Measurements from ENCODE around the gene SESN2. TPM values are rescaled to one million over a fixed set of nuclear protein-coding genes. Genes with fewer than 3 reads are reported as not detected.
A peak's percentile ranks its signal among the peaks of the same experiment; 100 is the strongest.
"Not testable (repeated sequence)": the region's sequence is repeated elsewhere in the genome, so short reads cannot be mapped to it uniquely, and the experiment has no call there.

Gene SESN2
- total RNA-seq, 1 donor from 2014 or later = 13.1 TPM

DNA sequence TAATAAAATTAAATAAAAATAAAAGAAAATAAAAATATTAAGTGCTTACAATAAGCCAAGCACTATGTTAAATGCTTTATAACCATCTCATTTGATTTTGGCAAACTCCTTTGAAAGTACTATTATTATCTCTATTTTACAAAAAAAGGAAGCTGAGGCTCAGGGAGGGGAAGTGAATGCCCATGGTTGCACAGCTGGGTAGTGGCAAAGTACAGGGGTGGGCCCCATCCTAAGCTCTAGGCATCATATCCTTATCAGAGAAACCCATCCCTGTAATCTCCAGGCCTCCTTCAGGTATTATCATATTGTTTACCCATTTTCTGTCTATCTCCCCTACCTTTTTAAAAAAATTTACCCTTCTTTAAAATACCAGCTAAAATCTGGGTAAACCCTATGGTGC lies 67.2 kb downstream of the SESN2 start:
- no peak overlapping the region for H3K27ac ChIP-seq
- H3K9me3 ChIP-seq = no peaks in the 10 kb centered on the region
- no peak for DNase-seq
- H3K4me3 ChIP-seq = no peak overlapping the region
- intact Hi-C loops (cut with DNase I) = no loop called here
- TF ChIP-seq, protein P1, sequence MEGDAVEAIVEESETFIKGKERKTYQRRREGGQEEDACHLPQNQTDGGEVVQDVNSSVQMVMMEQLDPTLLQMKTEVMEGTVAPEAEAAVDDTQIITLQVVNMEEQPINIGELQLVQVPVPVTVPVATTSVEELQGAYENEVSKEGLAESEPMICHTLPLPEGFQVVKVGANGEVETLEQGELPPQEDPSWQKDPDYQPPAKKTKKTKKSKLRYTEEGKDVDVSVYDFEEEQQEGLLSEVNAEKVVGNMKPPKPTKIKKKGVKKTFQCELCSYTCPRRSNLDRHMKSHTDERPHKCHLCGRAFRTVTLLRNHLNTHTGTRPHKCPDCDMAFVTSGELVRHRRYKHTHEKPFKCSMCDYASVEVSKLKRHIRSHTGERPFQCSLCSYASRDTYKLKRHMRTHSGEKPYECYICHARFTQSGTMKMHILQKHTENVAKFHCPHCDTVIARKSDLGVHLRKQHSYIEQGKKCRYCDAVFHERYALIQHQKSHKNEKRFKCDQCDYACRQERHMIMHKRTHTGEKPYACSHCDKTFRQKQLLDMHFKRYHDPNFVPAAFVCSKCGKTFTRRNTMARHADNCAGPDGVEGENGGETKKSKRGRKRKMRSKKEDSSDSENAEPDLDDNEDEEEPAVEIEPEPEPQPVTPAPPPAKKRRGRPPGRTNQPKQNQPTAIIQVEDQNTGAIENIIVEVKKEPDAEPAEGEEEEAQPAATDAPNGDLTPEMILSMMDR (IDR thresholded peaks at IDR 0.05) = no peak
- H3K4me1 ChIP-seq = peaks cover 15% of the 10 kb centered on the region
- H3K36me3 ChIP-seq = peaks cover 12% of the 10 kb centered on the region
- H3K27me3 ChIP-seq (ENCODE audit: low read depth) = no peaks in the 10 kb centered on the region
- no peak for ATAC-seq

DNA sequence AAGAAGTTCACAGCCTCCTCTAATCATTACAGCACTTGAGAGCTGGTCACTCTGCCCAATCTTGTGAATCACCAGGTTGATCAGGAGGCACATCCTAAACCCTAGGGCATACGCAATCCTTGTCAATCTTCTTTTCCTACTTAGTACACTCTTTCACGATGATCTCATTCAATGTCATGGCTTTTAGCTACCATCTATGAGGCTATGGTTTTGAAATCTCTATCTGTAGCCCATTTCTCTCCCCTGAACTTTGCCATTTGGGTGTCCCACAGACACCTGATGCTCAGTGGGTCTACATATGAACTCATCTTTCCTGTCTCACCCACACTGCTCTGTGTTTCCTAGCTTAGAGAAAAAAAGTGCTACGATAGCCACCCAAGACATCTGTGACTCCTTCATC lies 67.7 kb downstream of the SESN2 start:
- ATAC-seq = no peak
- no peak overlapping the region for H3K4me3 ChIP-seq
- peaks cover 15% of the 10 kb centered on the region for H3K4me1 ChIP-seq
- H3K36me3 ChIP-seq = peaks cover 17% of the 10 kb centered on the region
- TF ChIP-seq, protein P1 (IDR thresholded peaks at IDR 0.05) = no peak
- intact Hi-C loops (cut with DNase I) = no loop called here
- no peaks in the 10 kb centered on the region for H3K27me3 ChIP-seq (ENCODE audit: low read depth)
- no peaks in the 10 kb centered on the region for H3K9me3 ChIP-seq
- no peak for DNase-seq
- H3K27ac ChIP-seq = no peak overlapping the region

DNA sequence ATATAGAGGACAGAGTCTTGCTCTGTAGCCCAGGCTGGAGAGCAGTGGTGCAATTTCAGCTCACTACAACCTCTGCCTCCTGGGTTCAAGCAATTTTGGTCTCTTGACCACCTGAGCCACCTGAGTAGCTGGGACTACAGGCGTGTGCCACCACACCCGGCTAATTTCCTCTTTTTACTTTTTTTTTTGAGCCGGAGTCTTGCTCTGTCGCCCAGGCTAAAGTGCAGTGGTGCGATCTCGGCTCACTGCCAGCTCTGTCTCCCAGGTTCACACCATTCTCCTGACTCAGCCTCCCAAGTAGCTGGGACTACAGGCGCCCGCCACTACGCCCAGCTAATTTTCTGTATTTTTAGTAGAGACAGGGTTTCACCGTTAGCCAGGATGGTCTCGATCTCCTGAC lies 68.1 kb downstream of the SESN2 start:
- H3K9me3 ChIP-seq; DNase-seq; ATAC-seq; H3K27me3 ChIP-seq (ENCODE audit: low read depth); H3K27ac ChIP-seq; intact Hi-C loops (cut with DNase I); H3K4me3 ChIP-seq: not testable (repeated sequence)
- Histone ChIP-seq H3K4me1 (peaks cover 15% of the 10 kb centered on the region), H3K36me3 (peaks cover 21% of the 10 kb centered on the region)

DNA sequence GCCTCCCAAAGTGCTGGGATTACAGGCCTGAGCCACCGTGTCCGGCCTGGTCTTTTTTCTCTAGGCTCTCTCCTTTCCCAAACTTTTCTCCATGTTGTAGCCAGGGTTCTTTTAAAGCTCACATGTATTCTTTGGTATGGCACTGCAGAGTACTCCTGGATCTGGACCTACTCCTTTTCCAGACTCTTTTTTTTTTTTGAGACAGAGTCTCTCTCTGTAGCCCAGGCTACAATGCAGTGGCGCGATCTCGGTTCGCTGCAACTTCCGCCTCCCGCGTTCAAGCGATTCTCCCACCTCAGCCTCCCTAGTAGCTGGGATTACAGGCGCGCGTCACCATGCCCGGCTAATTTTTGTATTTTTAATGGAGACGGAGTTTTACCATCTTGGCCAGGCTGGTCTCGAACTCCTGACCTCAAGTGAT lies 68.9 kb downstream of the SESN2 start:
- intact Hi-C loops (cut with DNase I) = no loop called here

DNA sequence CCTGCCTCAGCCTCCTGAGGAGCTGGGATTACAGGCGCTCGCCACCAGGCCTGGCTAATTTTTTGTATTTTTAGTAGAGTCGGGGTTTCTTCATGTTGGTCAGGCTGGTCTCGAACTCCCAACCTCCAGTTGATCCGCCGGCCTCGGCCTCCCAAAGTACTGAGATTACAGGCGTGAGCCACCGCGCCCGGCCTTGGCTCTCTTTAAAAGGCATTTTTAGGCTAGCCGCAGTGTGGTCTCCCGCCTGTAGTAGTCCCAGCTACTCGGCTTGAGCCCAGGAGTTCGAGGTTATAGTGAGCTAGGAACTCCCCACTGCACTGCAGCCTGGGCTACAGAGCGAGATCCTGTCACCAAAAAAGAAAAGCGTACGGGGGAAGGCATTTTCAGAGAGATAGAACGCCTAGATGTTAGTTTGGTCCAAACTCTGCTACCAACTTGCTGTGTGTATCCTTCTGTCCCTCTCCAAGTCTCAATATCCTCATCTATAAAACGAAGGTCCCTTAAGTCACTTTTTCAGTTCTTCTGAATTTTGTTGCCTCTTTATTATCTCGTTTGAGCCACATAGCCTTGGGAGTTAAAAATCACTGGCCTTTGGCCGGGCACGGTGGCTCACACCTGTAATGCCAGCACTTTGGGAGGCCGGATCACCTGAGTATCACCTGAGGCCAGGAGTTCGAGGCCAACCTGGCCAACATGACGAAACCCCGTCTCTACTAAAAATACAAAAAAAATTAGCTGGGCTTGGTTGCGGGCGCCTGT lies 70.3 kb downstream of the SESN2 start:
- no peaks in the 10 kb centered on the region for H3K9me3 ChIP-seq
- H3K36me3 ChIP-seq = peaks cover 43% of the 10 kb centered on the region
- peaks cover 15% of the 10 kb centered on the region for H3K4me1 ChIP-seq
- peak overlapping the region; percentile 88 for H3K27ac ChIP-seq
- H3K4me3 ChIP-seq = peak overlapping the region; percentile 72
- TF ChIP-seq, protein P1 (IDR thresholded peaks at IDR 0.05) = no peak
- H3K27me3 ChIP-seq (ENCODE audit: low read depth) = no peaks in the 10 kb centered on the region
- intact Hi-C loops (cut with DNase I) = no loop called here
- DNase-seq = peak; percentile 60
- peak; percentile 51 to 56 for ATAC-seq

More for the DNA sequence above, 68.9 kb downstream of the SESN2 start:
- H3K4me3 ChIP-seq = peak overlapping the region; percentile 72
- no peak for ATAC-seq
- H3K27ac ChIP-seq = peak overlapping the region; percentile 88
- TF ChIP-seq, protein P1 (IDR thresholded peaks at IDR 0.05) = no peak
- H3K4me1 ChIP-seq = peaks cover 15% of the 10 kb centered on the region
- H3K9me3 ChIP-seq = no peaks in the 10 kb centered on the region
- peaks cover 29% of the 10 kb centered on the region for H3K36me3 ChIP-seq
- DNase-seq = no peak
- no peaks in the 10 kb centered on the region for H3K27me3 ChIP-seq (ENCODE audit: low read depth)

Other genes with a start within 250 kb of the SESN2 start
- gene EYA3, start 170.9 kb upstream of the SESN2 start, total RNA-seq = 20.4 TPM
- 52.8 TPM for gene PTAFR, start 82.8 kb upstream of the SESN2 start, total RNA-seq
- gene DNAJC8, start 26.5 kb upstream of the SESN2 start, total RNA-seq = 68.9 TPM
- 109 TPM for gene ATP5IF1, start 23.4 kb upstream of the SESN2 start, total RNA-seq
- 12.6 TPM for gene MED18, start 69.5 kb downstream of the SESN2 start, total RNA-seq
- gene PHACTR4, start 110.2 kb downstream of the SESN2 start, total RNA-seq = 44.2 TPM
- gene RCC1, start 246.5 kb downstream of the SESN2 start, total RNA-seq = 29.1 TPM

Data from lower lobe of right lung (tissue), 2 donors.